DOHH2 (cell line): ENCODE measurements around the gene CPLANE2.

ENCODE experiments used
- H3F3A ChIP-seq: fragments of 200-600 bp; sonication (generic), shearing (Covaris generic); 2 replicates; pipeline ENCODE4 v1.6.0; 2016; ENCODE audit warnings: antibody characterized with exemption, mild to moderate bottlenecking; ENCODE audit not compliant: control insufficient read depth, insufficient read depth
- H3K27ac ChIP-seq: fragments of 200-600 bp; sonication (generic); 2 replicates; pipeline ENCODE4 v1.5.1; 2014; ENCODE audit warnings: low read depth, mild to moderate bottlenecking, low read length, moderate library complexity
- H3K27me3 ChIP-seq: fragments of 200-600 bp; sonication (generic); 2 replicates; pipeline ENCODE4 v1.6.1; 2014; ENCODE audit warnings: mild to moderate bottlenecking, low read length, mixed read lengths; ENCODE audit not compliant: control insufficient read depth
- H3K36me3 ChIP-seq: fragments of 200-600 bp; sonication (generic); 2 replicates; pipeline ENCODE4 v1.6.1; 2014; ENCODE audit warnings: mild to moderate bottlenecking, low read length, moderate library complexity, mixed read lengths; ENCODE audit not compliant: control insufficient read depth
- H3K4me1 ChIP-seq: fragments of 200-600 bp; sonication (generic); 2 replicates; pipeline ENCODE4 v1.6.1; 2014; ENCODE audit warnings: mild to moderate bottlenecking, low read length, mixed read lengths; ENCODE audit not compliant: control insufficient read depth
- H3K4me2 ChIP-seq: fragments of 200-600 bp; sonication (generic); 2 replicates; pipeline ENCODE4 v1.6.0; 2014; ENCODE audit warnings: mild to moderate bottlenecking, low read length, moderate library complexity
- H3K4me3 ChIP-seq: fragments of 200-600 bp; sonication (generic); 2 replicates; pipeline ENCODE4 v1.5.1; 2014; ENCODE audit warnings: mild to moderate bottlenecking, low read length, mixed read lengths
- H3K79me2 ChIP-seq: fragments of 200-600 bp; sonication (generic); 2 replicates; pipeline ENCODE4 v1.6.1; 2014; ENCODE audit warnings: mild to moderate bottlenecking, low read length, mixed read lengths; ENCODE audit not compliant: control insufficient read depth
- H3K9me2 ChIP-seq: fragments of 200-600 bp; sonication (generic); replicated peaks from 2 replicates; pipeline ENCODE4 v1.6.1; 2014; ENCODE audit warnings: mild to moderate bottlenecking, low read length, mixed read lengths; ENCODE audit not compliant: control insufficient read depth
- H3K9me3 ChIP-seq: fragments of 200-600 bp; sonication (generic); 2 replicates; pipeline ENCODE4 v1.6.1; 2014; ENCODE audit warnings: antibody characterized with exemption, low read length, mixed read lengths; ENCODE audit not compliant: control insufficient read depth, insufficient read depth
- H4K20me1 ChIP-seq: fragments of 200-600 bp; sonication (generic); 2 replicates; pipeline ENCODE4 v1.6.0; 2014; ENCODE audit warnings: low read depth, mild to moderate bottlenecking, antibody characterized with exemption, low read length, moderate library complexity; ENCODE audit not compliant: control insufficient read depth, insufficient read depth
- CTCF ChIP-seq: fragments of 200-600 bp; sonication (generic); IDR thresholded peaks from one replicate; pipeline ENCODE4 v1.5.1; 2014; ENCODE audit warnings: antibody characterized with exemption, mild to moderate bottlenecking, low read depth, low read length; ENCODE audit not compliant: poor library complexity, severe bottlenecking
- EZH2phosphoT487 ChIP-seq: fragments of 200-600 bp; sonication (generic); IDR thresholded peaks from 2 replicates; pipeline ENCODE4 v1.6.1; 2017; ENCODE audit warnings: borderline replicate concordance, mild to moderate bottlenecking, antibody characterized with exemption, low read length, moderate library complexity, mixed read lengths

CPLANE2 gene

GRCh38 chr1:16267690-16268180 lies 30.8 kb upstream of the CPLANE2 start:
- Histone ChIP-seq H3K27me3 (no peaks in the 10 kb centered on the region), H3K4me2 (no peak overlapping the region), H3K36me3 (no peaks in the 10 kb centered on the region), H3K4me3 (no peak overlapping the region), H4K20me1 (no peaks in the 10 kb centered on the region), H3K79me2 (no peaks in the 10 kb centered on the region), H3K9me2 (no peaks in the 10 kb centered on the region), H3K9me3 (no peaks in the 10 kb centered on the region), H3F3A (0 out of 2 replicates have a peak, but pooled peaks cover 4% of the 10 kb centered on the region), H3K27ac (no peak overlapping the region), H3K4me1 (no peaks in the 10 kb centered on the region)
- TF ChIP-seq EZH2phosphoT487 (no peak), CTCF (no peak)

- H3F3A ChIP-seq, result 0 out of 2 replicates have a peak, but pooled peaks cover 4% of the 10 kb centered on the region
- H3K79me2 ChIP-seq, result no peaks in the 10 kb centered on the region
- H3K36me3 ChIP-seq, result no peaks in the 10 kb centered on the region
- no peaks in the 10 kb centered on the region for H3K9me2 ChIP-seq
- no peak overlapping the region for H3K4me2 ChIP-seq
- H4K20me1 ChIP-seq, result no peaks in the 10 kb centered on the region
- no peak overlapping the region for H3K27ac ChIP-seq
- no peak overlapping the region for H3K4me3 ChIP-seq
- H3K4me1 ChIP-seq, result no peaks in the 10 kb centered on the region
- H3K9me3 ChIP-seq, result no peaks in the 10 kb centered on the region
- TF ChIP-seq CTCF, result no peak
- no peak for TF ChIP-seq EZH2phosphoT487
- no peaks in the 10 kb centered on the region for H3K27me3 ChIP-seq
Measured at GRCh38 chr1:16266411-16267118, 29.6 kb upstream of the CPLANE2 start.

- no peaks in the 10 kb centered on the region for H3K27me3 ChIP-seq
- H3K9me3 ChIP-seq, result no peaks in the 10 kb centered on the region
- no peaks in the 10 kb centered on the region for H3K9me2 ChIP-seq
- H3K27ac ChIP-seq, result no peak overlapping the region
- no peaks in the 10 kb centered on the region for H3K4me1 ChIP-seq
- TF ChIP-seq CTCF (no peak), EZH2phosphoT487 (no peak)
- no peak overlapping the region for H3K4me3 ChIP-seq
- H4K20me1 ChIP-seq, result no peaks in the 10 kb centered on the region
- H3K4me2 ChIP-seq, result no peak overlapping the region
- no peaks in the 10 kb centered on the region for H3K79me2 ChIP-seq
- H3K36me3 ChIP-seq, result no peaks in the 10 kb centered on the region
- H3F3A ChIP-seq, result 0 out of 2 replicates have a peak, but pooled peaks cover 4% of the 10 kb centered on the region
Measured at GRCh38 chr1:16262067-16262466, 25.1 kb upstream of the CPLANE2 start.
